ENCODE measurements around the gene PEG3.

GRCh38 chr19:56837004-56837403 is 3.5 kb downstream of the PEG3 start:
- no peak for TF ChIP-seq CTCF (IDR thresholded peaks at IDR 0.05)
- no peak for TF ChIP-seq POLR2A (IDR thresholded peaks at IDR 0.05)
